Effector CD4-positive, alpha-beta T cell (primary cell): ENCODE measurements around the gene ELK3.

Source experiments
- DNase-seq: peaks from one replicate; pipeline ENCODE4 v3.0.0-alpha.2; 2020

ELK3 gene

GRCh38 chr12:96212456-96213375, 18.5 kb downstream of the ELK3 start:
- no peak for DNase-seq

GRCh38 chr12:96213869-96214268, 19.7 kb downstream of the ELK3 start:
- DNase-seq, result no peak

GRCh38 chr12:96215919-96216273, 21.7 kb downstream of the ELK3 start:
- no peak for DNase-seq

- no peak for DNase-seq
These were observed 25.0 kb downstream of the ELK3 start for GRCh38 chr12:96218989-96219678.

GRCh38 chr12:96219700-96220206, 25.6 kb downstream of the ELK3 start:
- DNase-seq, result no peak

GRCh38 chr12:96220902-96221301, 26.7 kb downstream of the ELK3 start:
- DNase-seq, result no peak

- DNase-seq, result no peak
These were observed 27.2 kb downstream of the ELK3 start for GRCh38 chr12:96221391-96221790.

- DNase-seq, result no peak
These were observed 29.4 kb downstream of the ELK3 start for GRCh38 chr12:96223411-96224218.

- no peak for DNase-seq
These were observed 30.0 kb downstream of the ELK3 start for GRCh38 chr12:96224219-96224615.

- DNase-seq, result no peak
These were observed 31.1 kb downstream of the ELK3 start for GRCh38 chr12:96225044-96225855.

GRCh38 chr12:96225994-96226399, 31.8 kb downstream of the ELK3 start:
- DNase-seq, result no peak

GRCh38 chr12:96226401-96226800, 32.2 kb downstream of the ELK3 start:
- no peak for DNase-seq

GRCh38 chr12:96226801-96227348, 32.7 kb downstream of the ELK3 start:
- no peak for DNase-seq

- no peak for DNase-seq
These were observed 33.4 kb downstream of the ELK3 start for GRCh38 chr12:96227365-96228106.

- DNase-seq, result no peak
These were observed 34.5 kb downstream of the ELK3 start for GRCh38 chr12:96228566-96229248.

- no peak for DNase-seq
These were observed 36.5 kb downstream of the ELK3 start for GRCh38 chr12:96230646-96231045.

- no peak for DNase-seq
These were observed 39.0 kb downstream of the ELK3 start for GRCh38 chr12:96233168-96233567.

- DNase-seq, result no peak
These were observed 39.8 kb downstream of the ELK3 start for GRCh38 chr12:96233939-96234461.

GRCh38 chr12:96234591-96235483, 40.7 kb downstream of the ELK3 start:
- DNase-seq, result no peak
